HepG2 (cell line): Measurements from ENCODE around the gene CEP128. TPM values are rescaled to one million over a fixed set of nuclear protein-coding genes. Genes with fewer than 3 reads are reported as not detected.

Experiments used
- DMAP1 ChIP-seq: IDR thresholded peaks from 2 replicates; pipeline ENCODE4 v1.6.1; 2016
- HMGXB4 ChIP-seq, 2 experiments: sonication (generic) in 1 of 2; formaldehyde crosslinking in 1 of 2; IDR thresholded peaks; 2 replicates each; pipeline versions ENCODE4 v1.4.0 to v1.6.1; 2018 to 2020; ENCODE audit warnings: missing genetic modification reagents in 2 of 2, borderline replicate concordance in 1 of 2, low read depth in 1 of 2, mild to moderate bottlenecking in 1 of 2, missing biosample characterization in 1 of 2
- HNF4A ChIP-seq: sonication (generic); formaldehyde crosslinking; IDR thresholded peaks from 2 replicates; pipeline ENCODE4 v1.4.0; 2020; ENCODE audit warnings: missing genetic modification reagents
- KLF16 ChIP-seq, 2 experiments: sonication (generic) in 1 of 2; formaldehyde crosslinking in 1 of 2; IDR thresholded peaks; 2 replicates each; pipeline versions ENCODE4 v1.6.1 to v1.8.0; 2016 to 2023; ENCODE audit warnings: missing genetic modification reagents in 2 of 2, missing compliant biosample characterization in 1 of 2
- MLXIP ChIP-seq: sonication (generic); formaldehyde crosslinking; IDR thresholded peaks from 2 replicates; pipeline ENCODE4 v1.9.0; 2021; ENCODE audit warnings: missing genetic modification reagents, borderline replicate concordance
- SIN3B ChIP-seq: fragments of 150-350 bp; IDR thresholded peaks from 2 replicates; pipeline ENCODE4 v1.6.1; 2014; ENCODE audit warnings: low read length
- SKI ChIP-seq: fragments of 450-650 bp; IDR thresholded peaks from one replicate; pipeline ENCODE4 v1.6.1; 2018; ENCODE audit warnings: mild to moderate bottlenecking; ENCODE audit not compliant: partially characterized antibody
- YEATS2 ChIP-seq: sonication (generic); formaldehyde crosslinking; IDR thresholded peaks from 2 replicates; pipeline ENCODE4 v1.4.0; 2020; ENCODE audit warnings: missing genetic modification reagents, borderline replicate concordance
- ZNF235 ChIP-seq: sonication (generic); formaldehyde crosslinking; IDR thresholded peaks from 2 replicates; pipeline ENCODE4 v1.8.1; 2023; ENCODE audit warnings: mild to moderate bottlenecking, missing genetic modification reagents, borderline replicate concordance
- polyA plus RNA-seq, 8 experiments: library from polyadenylated mRNA; depleted of rRNA in 3 of 8; stranded (reverse) in 7 of 8; unstranded in 1 of 8; fragments of >200 nt; fragmentation: Illumina TruSeq in 4 of 8; extraction: Trizol in 4 of 8; gene quantifications; 2 replicates each; pipeline versions ENCODE4 v1.2.1 to v1.2.3, GENCODE V29; 2011 to 2016; ENCODE audit warnings: low read depth in 4 of 8, missing spikeins in 1 of 8, mixed read lengths in 1 of 8; ENCODE audit not compliant: insufficient read depth in 1 of 8
- total RNA-seq, 5 experiments: library from RNA; depleted of rRNA; stranded (reverse); fragments of >200 nt; fragmentation: Illumina TruSeq; extraction: Trizol; gene quantifications; 2 replicates each; pipeline ENCODE4 v1.2.3, GENCODE V29; 2016; ENCODE audit warnings: low read depth in 1 of 5
- TF ChIP-seq, protein P1 (sequence below): sonication (generic); formaldehyde crosslinking; IDR thresholded peaks from 2 replicates; pipeline ENCODE4; 2020; ENCODE audit warnings: missing genetic modification reagents, mild to moderate bottlenecking, borderline replicate concordance
- TF ChIP-seq, protein P2 (sequence below): sonication (generic); formaldehyde crosslinking; IDR thresholded peaks from 2 replicates; pipeline ENCODE4 v1.8.1; 2022; ENCODE audit warnings: low read depth, mild to moderate bottlenecking, missing genetic modification reagents

Gene CEP128
- total and polyA plus RNA-seq, 2 of the 13 experiments (the other 11 are each of a cell fraction or from before 2014, with no cell fraction given): 1.3 to 7.5 TPM

DNA sequence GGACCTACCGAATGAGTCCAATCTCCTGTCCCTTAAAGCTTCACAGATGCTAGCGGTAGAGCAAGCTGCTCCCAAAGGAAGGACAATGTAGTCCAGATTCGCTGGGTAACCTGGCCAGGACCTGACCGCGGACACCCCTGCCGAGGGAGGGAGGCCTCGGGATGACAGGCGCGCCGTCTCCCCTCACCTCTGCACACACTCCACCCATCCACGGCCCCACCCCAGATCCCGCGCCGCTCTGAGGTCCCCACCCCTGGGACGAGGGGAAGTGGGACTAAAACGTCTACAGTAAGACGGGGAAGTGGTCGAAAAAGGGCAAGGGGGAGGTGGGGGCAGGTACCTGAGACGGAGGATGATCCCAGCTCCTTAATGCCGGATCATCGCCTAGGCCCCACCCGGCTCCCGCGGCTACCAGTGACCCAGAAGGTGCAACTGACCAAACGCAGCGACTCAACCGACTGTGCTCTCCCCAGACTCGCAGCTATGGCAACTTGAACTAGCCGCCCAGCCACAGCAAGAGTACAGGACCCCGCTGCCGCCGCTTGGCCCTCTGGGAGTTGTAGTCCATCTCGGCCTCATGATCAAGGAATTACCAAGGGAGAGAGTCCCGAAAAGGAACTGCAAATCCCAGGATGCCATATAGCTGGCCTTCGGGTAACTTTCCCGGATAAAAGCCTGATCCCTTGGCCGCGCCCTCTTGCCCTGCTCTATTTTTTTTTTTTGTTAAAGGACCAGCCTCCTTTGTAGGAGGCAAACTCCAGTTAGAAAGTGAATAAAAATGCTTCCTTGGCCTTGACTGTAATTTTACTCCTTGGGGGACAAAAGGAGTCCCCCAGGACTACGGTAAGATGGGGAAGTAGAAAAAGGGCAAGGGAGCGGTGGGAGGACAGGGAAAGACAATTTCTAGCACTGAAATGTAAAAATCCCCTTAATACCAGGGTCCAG, at the start of gene CEP128 (continued):
- no peak for TF ChIP-seq MLXIP (CRISPR knock-in tag)
- TF ChIP-seq SKI: peak; percentile 10
- TF ChIP-seq, protein P1, sequence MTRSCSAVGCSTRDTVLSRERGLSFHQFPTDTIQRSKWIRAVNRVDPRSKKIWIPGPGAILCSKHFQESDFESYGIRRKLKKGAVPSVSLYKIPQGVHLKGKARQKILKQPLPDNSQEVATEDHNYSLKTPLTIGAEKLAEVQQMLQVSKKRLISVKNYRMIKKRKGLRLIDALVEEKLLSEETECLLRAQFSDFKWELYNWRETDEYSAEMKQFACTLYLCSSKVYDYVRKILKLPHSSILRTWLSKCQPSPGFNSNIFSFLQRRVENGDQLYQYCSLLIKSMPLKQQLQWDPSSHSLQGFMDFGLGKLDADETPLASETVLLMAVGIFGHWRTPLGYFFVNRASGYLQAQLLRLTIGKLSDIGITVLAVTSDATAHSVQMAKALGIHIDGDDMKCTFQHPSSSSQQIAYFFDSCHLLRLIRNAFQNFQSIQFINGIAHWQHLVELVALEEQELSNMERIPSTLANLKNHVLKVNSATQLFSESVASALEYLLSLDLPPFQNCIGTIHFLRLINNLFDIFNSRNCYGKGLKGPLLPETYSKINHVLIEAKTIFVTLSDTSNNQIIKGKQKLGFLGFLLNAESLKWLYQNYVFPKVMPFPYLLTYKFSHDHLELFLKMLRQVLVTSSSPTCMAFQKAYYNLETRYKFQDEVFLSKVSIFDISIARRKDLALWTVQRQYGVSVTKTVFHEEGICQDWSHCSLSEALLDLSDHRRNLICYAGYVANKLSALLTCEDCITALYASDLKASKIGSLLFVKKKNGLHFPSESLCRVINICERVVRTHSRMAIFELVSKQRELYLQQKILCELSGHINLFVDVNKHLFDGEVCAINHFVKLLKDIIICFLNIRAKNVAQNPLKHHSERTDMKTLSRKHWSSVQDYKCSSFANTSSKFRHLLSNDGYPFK (CRISPR knock-in tag): 0 out of 2 replicates have a peak, but pooled peaks have one; percentile 25
- TF ChIP-seq HNF4A (CRISPR knock-in tag): no peak; the same call in none of the 2 replicates
- peak; percentile 28; the same call in 1 of the 2 replicates for TF ChIP-seq DMAP1 (CRISPR knock-in tag)
- TF ChIP-seq ZNF235 (CRISPR knock-in tag): no peak
- TF ChIP-seq YEATS2 (CRISPR knock-in tag): peak; percentile 77; the same call in 1 of the 2 replicates
- TF ChIP-seq HMGXB4 (CRISPR knock-in tag; IDR thresholded peaks at IDR 0.05; ENCODE audit: borderline replicate concordance in 1 of 2, low read depth in 1 of 2): no peak
- peak; percentile 99 for TF ChIP-seq SIN3B
- TF ChIP-seq, protein P2, sequence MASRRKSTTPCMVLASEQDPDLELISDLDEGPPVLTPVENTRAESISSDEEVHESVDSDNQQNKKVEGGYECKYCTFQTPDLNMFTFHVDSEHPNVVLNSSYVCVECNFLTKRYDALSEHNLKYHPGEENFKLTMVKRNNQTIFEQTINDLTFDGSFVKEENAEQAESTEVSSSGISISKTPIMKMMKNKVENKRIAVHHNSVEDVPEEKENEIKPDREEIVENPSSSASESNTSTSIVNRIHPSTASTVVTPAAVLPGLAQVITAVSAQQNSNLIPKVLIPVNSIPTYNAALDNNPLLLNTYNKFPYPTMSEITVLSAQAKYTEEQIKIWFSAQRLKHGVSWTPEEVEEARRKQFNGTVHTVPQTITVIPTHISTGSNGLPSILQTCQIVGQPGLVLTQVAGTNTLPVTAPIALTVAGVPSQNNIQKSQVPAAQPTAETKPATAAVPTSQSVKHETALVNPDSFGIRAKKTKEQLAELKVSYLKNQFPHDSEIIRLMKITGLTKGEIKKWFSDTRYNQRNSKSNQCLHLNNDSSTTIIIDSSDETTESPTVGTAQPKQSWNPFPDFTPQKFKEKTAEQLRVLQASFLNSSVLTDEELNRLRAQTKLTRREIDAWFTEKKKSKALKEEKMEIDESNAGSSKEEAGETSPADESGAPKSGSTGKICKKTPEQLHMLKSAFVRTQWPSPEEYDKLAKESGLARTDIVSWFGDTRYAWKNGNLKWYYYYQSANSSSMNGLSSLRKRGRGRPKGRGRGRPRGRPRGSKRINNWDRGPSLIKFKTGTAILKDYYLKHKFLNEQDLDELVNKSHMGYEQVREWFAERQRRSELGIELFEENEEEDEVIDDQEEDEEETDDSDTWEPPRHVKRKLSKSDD: no peak
- TF ChIP-seq KLF16 (CRISPR knock-in tag; IDR thresholded peaks at IDR 0.05): peak in 1 of 2 experiments; percentile 45; a peak in 1 of 4 replicates
